Keratinocyte (primary cell): ENCODE results near the gene LAMP1. TPM values are rescaled to one million over a fixed set of nuclear protein-coding genes. Genes with fewer than 3 reads are reported as not detected.

ENCODE experiments used
- DNase-seq: peaks from one replicate; pipeline ENCODE4 v3.0.0-alpha.2; 2011; ENCODE audit warnings: low read depth, missing footprints, low spot score
- FAIRE-seq: peaks from 2 replicates; lab custom pipeline; 2011; peaks lifted over from hg19 to GRCh38; lab: Jason Lieb, UNC
- H2AFZ ChIP-seq: 2 replicates; pipeline ENCODE4 v1.6.0; 2012; ENCODE audit warnings: low read length, control low read depth, inconsistent platforms; ENCODE audit not compliant: control insufficient read depth
- H3K27ac ChIP-seq: 2 replicates; pipeline ENCODE4 v1.5.1; 2011; ENCODE audit warnings: low read length; ENCODE audit not compliant: control insufficient read depth, insufficient read depth
- H3K27me3 ChIP-seq: 3 replicates; pipeline ENCODE4 v1.6.0; 2011; ENCODE audit warnings: low read length; ENCODE audit not compliant: control insufficient read depth, insufficient read depth; ENCODE audit errors: extremely low read depth
- H3K36me3 ChIP-seq, 2 experiments: 2 replicates in 1 of 2; 3 replicates in 1 of 2; pipeline ENCODE4 v1.5.1; 2011; ENCODE audit warnings: low read length in 2 of 2, mild to moderate bottlenecking in 1 of 2; ENCODE audit not compliant: control insufficient read depth in 2 of 2, insufficient read depth in 2 of 2; ENCODE audit errors: extremely low read depth in 1 of 2
- H3K4me1 ChIP-seq: 3 replicates; pipeline ENCODE4 v1.5.1; 2011; ENCODE audit warnings: low read length; ENCODE audit not compliant: control insufficient read depth, insufficient read depth; ENCODE audit errors: extremely low read depth
- H3K4me2 ChIP-seq: 3 replicates; pipeline ENCODE4 v1.6.0; 2011; ENCODE audit warnings: low read depth, low read length; ENCODE audit not compliant: control insufficient read depth, insufficient read depth; ENCODE audit errors: extremely low read depth
- H3K4me3 ChIP-seq, 3 experiments: fragments of 200-600 bp in 1 of 3; sonication (generic) in 1 of 3; 2 replicates in 2 of 3; 3 replicates in 1 of 3; pipeline ENCODE4 v1.5.1; 2011 to 2016; ENCODE audit warnings: low read length in 3 of 3, mild to moderate bottlenecking in 3 of 3, control low read depth in 2 of 3, inconsistent platforms in 1 of 3, low read depth in 1 of 3, mixed read lengths in 1 of 3, mixed run types in 1 of 3, moderate library complexity in 1 of 3; ENCODE audit not compliant: control insufficient read depth in 2 of 3, insufficient read depth in 2 of 3; ENCODE audit errors: extremely low read depth in 1 of 3
- H3K79me2 ChIP-seq: 2 replicates; pipeline ENCODE4 v1.6.0; 2012; ENCODE audit warnings: low read length; ENCODE audit not compliant: control insufficient read depth, insufficient read depth
- H3K9ac ChIP-seq: 3 replicates; pipeline ENCODE4 v1.6.0; 2011; ENCODE audit warnings: low read length; ENCODE audit not compliant: control insufficient read depth, insufficient read depth; ENCODE audit errors: extremely low read depth
- H3K9me1 ChIP-seq: 3 replicates; pipeline ENCODE4 v1.6.0; 2011; ENCODE audit warnings: low read length; ENCODE audit not compliant: control insufficient read depth, insufficient read depth; ENCODE audit errors: extremely low read depth
- H3K9me3 ChIP-seq: 2 replicates; pipeline ENCODE4 v1.5.1; 2012; ENCODE audit warnings: low read depth, low read length; ENCODE audit not compliant: control insufficient read depth
- H4K20me1 ChIP-seq: 3 replicates; pipeline ENCODE4 v1.6.0; 2011; ENCODE audit warnings: low read length; ENCODE audit not compliant: control insufficient read depth, insufficient read depth; ENCODE audit errors: extremely low read depth
- EZH2 ChIP-seq: IDR thresholded peaks from one replicate; pipeline ENCODE4 v1.6.1; 2012; ENCODE audit warnings: inconsistent platforms, mild to moderate bottlenecking, low read length, moderate library complexity
- dilution Hi-C: fragments of 300-500 bp; cut with MboI; formaldehyde crosslinking; loops from one replicate; pipeline ENCODE4 v1.7.0; 2020; ENCODE audit warnings: low sequenced_read_pairs; ENCODE audit not compliant: extremely low pct_ligation_motif_present
- polyA plus RNA-seq, 5 experiments: library from polyadenylated mRNA; depleted of rRNA in 3 of 5; stranded (reverse) in 3 of 5; stranded (forward) in 1 of 5; unstranded in 1 of 5; fragments of >200 nt; gene quantifications; 1 replicate in 1 of 5; 2 replicates in 3 of 5; 3 replicates in 1 of 5; pipeline versions ENCODE4 v1.2.1 to v1.2.3, GENCODE V29; 2011 to 2012; ENCODE audit warnings: missing spikeins in 2 of 5, low read depth in 1 of 5, low replicate concordance in 1 of 5
- TF ChIP-seq, protein P1 (sequence below), 3 experiments: IDR thresholded peaks in 1 of 3; conservative IDR thresholded peaks in 1 of 3; optimal IDR thresholded peaks in 1 of 3; 2 replicates in 2 of 3; 3 replicates in 1 of 3; pipeline versions ENCODE3 to v1.5.1; 2011; ENCODE audit warnings: low read length in 3 of 3, mild to moderate bottlenecking in 3 of 3, moderate library complexity in 2 of 3, control low read depth in 1 of 3, inconsistent platforms in 1 of 3; ENCODE audit not compliant: insufficient read depth in 2 of 3; ENCODE audit errors: extremely low read depth in 1 of 3

LAMP1 gene
- polyA plus RNA-seq, 1 donor (not counting 4 experiments of a cell fraction or from before 2014, with no cell fraction given), result 202 TPM

DNA sequence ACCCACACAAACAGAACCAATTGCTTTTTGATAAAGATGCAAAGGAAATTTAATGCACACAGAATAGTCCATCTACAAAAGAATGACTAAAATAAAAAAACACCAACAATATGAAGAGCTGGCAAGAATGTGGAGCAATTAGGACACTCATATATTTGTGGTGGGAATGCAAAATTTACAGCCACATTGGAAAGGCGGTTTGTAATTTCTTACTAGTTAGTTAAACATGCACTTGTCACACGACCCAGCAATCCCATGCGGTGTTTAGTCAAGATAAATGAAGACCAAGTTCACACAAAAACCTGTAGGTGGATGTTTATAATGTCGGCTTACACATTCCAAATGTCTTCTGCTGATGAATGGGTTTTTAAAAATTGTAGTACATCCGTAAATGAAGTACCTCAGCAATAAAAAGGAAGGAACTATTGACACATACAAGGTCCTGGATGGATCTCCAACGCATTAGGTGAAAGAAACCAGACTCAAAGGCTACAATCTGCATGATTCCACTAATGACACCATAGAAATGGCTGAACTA lies 61.7 kb downstream of the LAMP1 start:
- TF ChIP-seq, protein P1, sequence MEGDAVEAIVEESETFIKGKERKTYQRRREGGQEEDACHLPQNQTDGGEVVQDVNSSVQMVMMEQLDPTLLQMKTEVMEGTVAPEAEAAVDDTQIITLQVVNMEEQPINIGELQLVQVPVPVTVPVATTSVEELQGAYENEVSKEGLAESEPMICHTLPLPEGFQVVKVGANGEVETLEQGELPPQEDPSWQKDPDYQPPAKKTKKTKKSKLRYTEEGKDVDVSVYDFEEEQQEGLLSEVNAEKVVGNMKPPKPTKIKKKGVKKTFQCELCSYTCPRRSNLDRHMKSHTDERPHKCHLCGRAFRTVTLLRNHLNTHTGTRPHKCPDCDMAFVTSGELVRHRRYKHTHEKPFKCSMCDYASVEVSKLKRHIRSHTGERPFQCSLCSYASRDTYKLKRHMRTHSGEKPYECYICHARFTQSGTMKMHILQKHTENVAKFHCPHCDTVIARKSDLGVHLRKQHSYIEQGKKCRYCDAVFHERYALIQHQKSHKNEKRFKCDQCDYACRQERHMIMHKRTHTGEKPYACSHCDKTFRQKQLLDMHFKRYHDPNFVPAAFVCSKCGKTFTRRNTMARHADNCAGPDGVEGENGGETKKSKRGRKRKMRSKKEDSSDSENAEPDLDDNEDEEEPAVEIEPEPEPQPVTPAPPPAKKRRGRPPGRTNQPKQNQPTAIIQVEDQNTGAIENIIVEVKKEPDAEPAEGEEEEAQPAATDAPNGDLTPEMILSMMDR (optimal IDR thresholded peaks at IDR 0.05 in 1 of 3, IDR thresholded peaks at IDR 0.05 in 1 of 3, conservative IDR thresholded peaks at IDR 0.05 in 1 of 3; ENCODE audit: extremely low read depth in 1 of 3, insufficient read depth in 2 of 3, low read length in 3 of 3), result no peak
- TF ChIP-seq EZH2, result no peak

DNA sequence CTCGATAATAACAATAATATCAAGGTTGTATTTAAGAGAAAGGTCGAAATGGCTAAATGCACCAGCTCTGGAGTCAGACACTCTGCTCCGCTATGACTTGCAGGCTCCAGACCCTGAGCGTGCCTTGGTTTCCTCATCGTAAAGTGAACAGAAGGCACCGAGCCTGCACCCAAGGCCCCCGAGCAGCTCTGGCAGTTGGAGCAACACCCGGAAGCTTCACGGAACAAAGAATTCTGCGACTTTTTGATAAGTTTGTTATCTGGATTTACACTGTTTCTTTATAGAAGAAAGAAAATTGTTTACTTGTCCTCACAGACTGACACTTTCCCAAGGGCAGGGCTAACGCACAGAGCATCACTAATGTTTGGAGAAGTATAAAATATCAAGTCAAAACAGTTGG lies 62.5 kb downstream of the LAMP1 start:
- Histone ChIP-seq H2AFZ (no peak overlapping the region), H3K79me2 (no peaks in the 10 kb centered on the region), H4K20me1 (no peaks in the 10 kb centered on the region), H3K27me3 (no peaks in the 10 kb centered on the region), H3K9me3 (no peaks in the 10 kb centered on the region), H3K36me3 (no peaks in the 10 kb centered on the region), H3K4me3 (no peak overlapping the region), H3K4me1 (peaks cover 6% of the 10 kb centered on the region), H3K9ac (no peak overlapping the region), H3K4me2 (no peak overlapping the region), H3K27ac (no peak overlapping the region), H3K9me1 (no peaks in the 10 kb centered on the region)
- no peak for TF ChIP-seq EZH2
- TF ChIP-seq, protein P1 (optimal IDR thresholded peaks at IDR 0.05 in 1 of 3, IDR thresholded peaks at IDR 0.05 in 1 of 3, conservative IDR thresholded peaks at IDR 0.05 in 1 of 3; ENCODE audit: extremely low read depth in 1 of 3, insufficient read depth in 2 of 3, low read length in 3 of 3), result no peak
- dilution Hi-C loops, result no loop called here
- FAIRE-seq (no peak), DNase-seq (no peak)

More for the DNA sequence above, 61.7 kb downstream of the LAMP1 start:
- Histone ChIP-seq H3K9me1 (no peaks in the 10 kb centered on the region), H3K27ac (no peak overlapping the region), H3K79me2 (no peaks in the 10 kb centered on the region), H3K9me3 (no peaks in the 10 kb centered on the region), H2AFZ (no peak overlapping the region), H3K27me3 (no peaks in the 10 kb centered on the region), H4K20me1 (no peaks in the 10 kb centered on the region), H3K36me3 (no peaks in the 10 kb centered on the region), H3K4me1 (peaks cover 6% of the 10 kb centered on the region), H3K4me3 (no peak overlapping the region), H3K9ac (no peak overlapping the region), H3K4me2 (no peak overlapping the region)
- DNase-seq, result no peak
- dilution Hi-C loops, result no loop called here
- FAIRE-seq, result no peak
